Posterior cingulate gyrus (tissue), 11 donors: Measurements from ENCODE around the gene WARS2.

ENCODE experiments used
- DNase-seq, 10 donors: peaks; one replicate each; pipeline versions ENCODE4 v3.0.0 to v3.0.0-alpha.2; 2020 to 2021; ENCODE audit warnings: mixed read lengths in 3 of 10
- intact Hi-C: fragments of 100-400 bp; cut with DNase I; formaldehyde crosslinking; loops from one replicate; pipeline ENCODE4 v1.15.1; 2023

WARS2 gene

GRCh38 chr1:119002028-119002686, 138.3 kb downstream of the WARS2 start:
- DNase-seq: no peak
- intact Hi-C loops: no loop called here

- intact Hi-C loops: no loop called here
- DNase-seq: peak in 2 of 10 donors; percentile 42 to 70
Observed at GRCh38 chr1:119001181-119002027, 139.0 kb downstream of the WARS2 start.

- peak in 2 of 10 donors; percentile 70 to 75 for DNase-seq
- intact Hi-C loops: no loop called here
Observed at GRCh38 chr1:119000371-119001180, 139.9 kb downstream of the WARS2 start.

- DNase-seq: peak in 1 of 10 donors; percentile 29
- intact Hi-C loops: no loop called here
Observed at GRCh38 chr1:118999348-119000071, 140.9 kb downstream of the WARS2 start.

GRCh38 chr1:118998171-118998570, 142.3 kb downstream of the WARS2 start:
- intact Hi-C loops: no loop called here
- no peak for DNase-seq

GRCh38 chr1:118997225-118997624, 143.2 kb downstream of the WARS2 start:
- DNase-seq: peak in 1 of 10 donors; percentile 38
- intact Hi-C loops: no loop called here

- peak in 1 of 10 donors; percentile 75 for DNase-seq
- intact Hi-C loops: no loop called here
Observed at GRCh38 chr1:118995312-118996016, 145.0 kb downstream of the WARS2 start.

- no peak for DNase-seq
- intact Hi-C loops: no loop called here
Observed at GRCh38 chr1:118993700-118994026, 146.8 kb downstream of the WARS2 start.

GRCh38 chr1:118992868-118993699, 147.4 kb downstream of the WARS2 start:
- DNase-seq: peak in 2 of 10 donors; percentile 60 to 65
- intact Hi-C loops: no loop called here

GRCh38 chr1:118992237-118992825, 148.1 kb downstream of the WARS2 start:
- no peak for DNase-seq
- intact Hi-C loops: no loop called here

- no peak for DNase-seq
- intact Hi-C loops: no loop called here
Observed at GRCh38 chr1:118991448-118991847, 149.0 kb downstream of the WARS2 start.

- intact Hi-C loops: no loop called here
Observed at GRCh38 chr1:118990513-118991152, 149.8 kb downstream of the WARS2 start.

GRCh38 chr1:118989878-118990378, 150.5 kb downstream of the WARS2 start:
- DNase-seq: peak in 2 of 10 donors; percentile 59 to 80
- intact Hi-C loops: no loop called here

More at GRCh38 chr1:118990513-118991152, 149.8 kb downstream of the WARS2 start:
- DNase-seq: peak in 2 of 10 donors; percentile 54 to 66

GRCh38 chr1:118989006-118989815, 151.2 kb downstream of the WARS2 start:
- peak in 2 of 10 donors; percentile 53 to 73 for DNase-seq

GRCh38 chr1:118988186-118989005, 152.1 kb downstream of the WARS2 start, which contains the start of gene TBX15:
TSS of gene TBX15 (minus strand) at chr1:118988343. CDS start at chr1:118987795, 548 bp downstream.
- intact Hi-C loops: no loop called here

More at GRCh38 chr1:118989006-118989815, 151.2 kb downstream of the WARS2 start:
- intact Hi-C loops: no loop called here

More at GRCh38 chr1:118988186-118989005, 152.1 kb downstream of the WARS2 start, which contains the start of gene TBX15:
- DNase-seq: peak in 1 of 10 donors; percentile 27
